Thoracic aorta (tissue), 2 donors: ENCODE results near the gene PDK1. TPM values are rescaled to one million over a fixed set of nuclear protein-coding genes. Genes with fewer than 3 reads are reported as not detected.
A peak's percentile ranks its signal among the peaks of the same experiment; 100 is the strongest.

Experiments
- ATAC-seq: fragments of 150-250 bp; one replicate; pipeline ENCODE4 v1.8.0; 2017; ENCODE audit warnings: low read depth; ENCODE audit not compliant: insufficient number of reproducible peaks, low FRiP score
- DNase-seq: peaks from one replicate; pipeline ENCODE4 v3.0.0-alpha.2; 2020; ENCODE audit warnings: low spot score
- H3K27ac ChIP-seq, 2 donors: fragments of 200-600 bp; sonication (generic); 1 replicate in 1 of 2; 2 replicates in 1 of 2; pipeline ENCODE4 v1.5.1; 2016; ENCODE audit warnings: mild to moderate bottlenecking in 2 of 2, moderate library complexity in 2 of 2
- H3K27me3 ChIP-seq: fragments of 200-600 bp; sonication (generic); replicated peaks from 2 replicates; pipeline ENCODE4 v1.6.0; 2016; ENCODE audit warnings: mild to moderate bottlenecking; ENCODE audit not compliant: insufficient read depth
- H3K36me3 ChIP-seq: fragments of 200-600 bp; sonication (generic); one replicate; pipeline ENCODE4 v1.5.1; 2016
- H3K4me1 ChIP-seq, 2 donors: fragments of 200-600 bp; sonication (generic); 1 replicate in 1 of 2; 2 replicates in 1 of 2; pipeline versions ENCODE4 v1.5.1 to v1.6.0; 2016; ENCODE audit warnings: low read depth in 2 of 2, mild to moderate bottlenecking in 1 of 2; ENCODE audit not compliant: control insufficient read depth in 1 of 2
- H3K4me3 ChIP-seq: fragments of 200-600 bp; sonication (generic); 2 replicates; pipeline ENCODE4 v1.5.1; 2016; ENCODE audit warnings: mild to moderate bottlenecking
- H3K9me3 ChIP-seq: fragments of 200-600 bp; sonication (generic); 2 replicates; pipeline ENCODE4 v1.5.1; 2016
- CTCF ChIP-seq: fragments of 200-600 bp; sonication (generic); IDR thresholded peaks from one replicate; pipeline ENCODE4 v1.5.1; 2019; ENCODE audit warnings: antibody characterized with exemption
- total RNA-seq, 2 donors: library from RNA; depleted of rRNA; stranded (reverse); fragments of >200 nt; gene quantifications; one replicate each; pipeline versions ENCODE4 v1.1.0 to v1.2.3, GENCODE V29; 2016

Gene PDK1
- total RNA-seq, 2 donors from 2014 or later = 15.7 to 18.7 TPM

GRCh38 chr2:172552547-172553291 lies 3.2 kb upstream of the PDK1 start:
- Histone ChIP-seq H3K27me3 (no peaks in the 10 kb centered on the region), H3K4me3 (no peak overlapping the region), H3K36me3 (no peaks in the 10 kb centered on the region), H3K9me3 (no peaks in the 10 kb centered on the region), H3K27ac (no peak overlapping the region), H3K4me1 (peaks cover 4 to 11% of the 10 kb centered on the region in 2 donors)
- TF ChIP-seq CTCF = no peak
- ATAC-seq = no peak
- no peak for DNase-seq

GRCh38 chr2:172554352-172555271 lies 1.3 kb upstream of the PDK1 start:
- no peak for DNase-seq
- Histone ChIP-seq H3K9me3 (no peaks in the 10 kb centered on the region), H3K27ac (no peak overlapping the region), H3K4me1 (peaks cover 4 to 11% of the 10 kb centered on the region in 2 donors), H3K27me3 (no peaks in the 10 kb centered on the region), H3K36me3 (no peaks in the 10 kb centered on the region), H3K4me3 (peak overlapping the region; percentile 94)
- no peak for TF ChIP-seq CTCF
- ATAC-seq = no peak

GRCh38 chr2:172555272-172555521 lies 693 bp upstream of the PDK1 start:
- no peaks in the 10 kb centered on the region for H3K9me3 ChIP-seq
- no peak for ATAC-seq
- peaks cover 4 to 11% of the 10 kb centered on the region in 2 donors for H3K4me1 ChIP-seq
- H3K27ac ChIP-seq = peak overlapping the region; percentile 76 to 86
- H3K36me3 ChIP-seq = no peaks in the 10 kb centered on the region
- no peak for DNase-seq
- no peaks in the 10 kb centered on the region for H3K27me3 ChIP-seq
- peak overlapping the region; percentile 94 for H3K4me3 ChIP-seq
- no peak for TF ChIP-seq CTCF

- Histone ChIP-seq H3K4me1 (peaks cover 4 to 15% of the 10 kb centered on the region in 2 donors), H3K9me3 (no peaks in the 10 kb centered on the region), H3K4me3 (peak overlapping the region; percentile 94), H3K36me3 (no peaks in the 10 kb centered on the region), H3K27me3 (no peaks in the 10 kb centered on the region), H3K27ac (peak overlapping the region; percentile 76 to 86)
- TF ChIP-seq CTCF = no peak
- DNase-seq (no peak), ATAC-seq (peak; percentile 11)
These were observed 569 bp downstream of the PDK1 start for GRCh38 chr2:172556284-172557033.

GRCh38 chr2:172558372-172558771 lies 2.5 kb downstream of the PDK1 start:
- H3K36me3 ChIP-seq = no peaks in the 10 kb centered on the region
- ATAC-seq = no peak
- H3K27ac ChIP-seq = no peak overlapping the region
- no peak for DNase-seq
- no peaks in the 10 kb centered on the region for H3K27me3 ChIP-seq
- no peaks in the 10 kb centered on the region for H3K9me3 ChIP-seq
- no peak for TF ChIP-seq CTCF
- no peak overlapping the region for H3K4me3 ChIP-seq
- H3K4me1 ChIP-seq = peaks cover 4 to 18% of the 10 kb centered on the region in 2 donors
